ENCODE results near the gene ZBTB5.
"Not testable (repeated sequence)": the region's sequence is repeated elsewhere in the genome, so short reads cannot be mapped to it uniquely, and the experiment has no call there.

Gene ZBTB5

DNA sequence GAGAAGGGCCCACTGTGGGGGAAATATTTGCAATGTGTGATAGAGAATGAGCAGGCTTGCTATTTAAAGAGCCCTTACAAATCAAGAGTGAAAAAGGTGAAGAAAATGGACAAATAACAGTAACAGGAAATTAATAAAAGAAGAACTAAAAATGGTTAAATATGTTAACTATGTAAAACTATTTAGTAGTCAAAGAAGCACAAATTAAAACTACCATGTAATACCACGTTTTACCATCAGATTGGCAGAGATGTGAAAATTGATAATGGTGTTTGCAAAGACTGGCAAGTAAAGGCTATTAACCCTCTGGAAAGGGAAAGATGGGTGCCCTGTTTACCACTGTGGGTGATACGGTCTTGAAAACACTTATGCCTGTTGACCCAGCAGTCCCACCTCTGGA is 65.9 kb downstream of the ZBTB5 start:
- DNase-seq = no peak

DNA sequence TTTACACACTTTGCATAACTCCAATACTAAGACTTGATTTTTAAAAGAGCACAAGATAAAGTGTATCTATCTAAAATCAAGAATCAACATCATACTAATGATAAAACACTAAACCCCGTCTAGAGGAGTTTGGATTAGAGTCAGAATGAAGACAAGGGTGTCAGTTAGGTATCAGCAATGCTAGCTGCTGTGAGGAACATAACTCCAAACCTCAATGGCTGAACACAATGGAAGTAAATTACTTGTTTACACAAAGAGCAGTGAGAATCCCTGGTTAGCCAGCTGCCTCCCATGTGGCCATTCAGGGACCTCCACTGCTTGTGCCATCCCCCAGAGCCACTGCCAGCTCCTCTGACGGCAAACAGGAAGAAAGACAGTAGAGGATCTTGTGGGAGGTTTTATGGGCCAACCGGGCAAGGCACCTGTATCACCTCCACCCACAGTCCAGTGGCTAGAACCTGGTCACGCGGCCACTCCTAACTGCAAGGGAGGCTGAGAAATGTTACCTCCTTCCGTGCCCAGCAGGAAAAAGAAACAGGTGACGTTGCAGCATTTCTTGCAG is 66.7 kb downstream of the ZBTB5 start:
- DNase-seq = no peak

DNA sequence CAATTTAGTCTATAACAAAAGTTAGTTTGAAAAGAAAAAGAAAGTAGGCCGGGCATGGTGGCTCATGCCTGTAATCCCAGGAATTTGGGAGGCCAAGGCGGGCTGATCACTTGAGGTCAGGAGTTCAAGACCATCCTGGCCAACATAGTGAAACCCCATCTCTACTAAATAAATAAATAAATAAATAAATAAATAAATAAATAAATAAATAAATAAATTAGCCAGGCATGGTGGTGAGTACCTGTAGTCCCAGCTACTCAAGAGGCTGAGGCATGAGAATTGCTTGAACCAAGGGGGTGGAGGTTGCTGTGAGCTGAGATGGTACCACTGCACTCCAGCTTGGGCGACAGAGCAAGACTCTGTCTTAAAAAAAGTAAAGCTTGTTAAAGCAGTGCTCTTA is 67.3 kb downstream of the ZBTB5 start:
- DNase-seq = not testable (repeated sequence)

DNA sequence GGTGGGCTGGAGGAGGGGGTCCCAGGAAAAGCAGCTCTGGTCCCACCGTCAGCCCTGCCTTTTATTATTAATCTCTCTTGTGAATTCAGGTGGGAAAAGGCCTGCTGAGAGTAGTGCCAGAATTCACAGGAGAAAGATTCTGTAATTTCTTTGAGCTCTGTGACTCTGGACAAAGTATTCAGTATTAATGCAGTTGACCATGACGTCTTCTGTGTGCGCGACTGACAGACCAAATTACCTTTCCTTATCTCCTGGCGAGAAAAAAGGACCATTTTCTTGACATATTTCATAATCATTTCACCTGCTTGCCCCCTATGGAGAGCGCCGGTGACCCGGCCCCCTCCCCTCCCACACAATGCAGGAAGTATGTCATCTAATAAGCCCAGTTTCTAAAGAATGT is 69.6 kb downstream of the ZBTB5 start:
- no peak for DNase-seq

DNA sequence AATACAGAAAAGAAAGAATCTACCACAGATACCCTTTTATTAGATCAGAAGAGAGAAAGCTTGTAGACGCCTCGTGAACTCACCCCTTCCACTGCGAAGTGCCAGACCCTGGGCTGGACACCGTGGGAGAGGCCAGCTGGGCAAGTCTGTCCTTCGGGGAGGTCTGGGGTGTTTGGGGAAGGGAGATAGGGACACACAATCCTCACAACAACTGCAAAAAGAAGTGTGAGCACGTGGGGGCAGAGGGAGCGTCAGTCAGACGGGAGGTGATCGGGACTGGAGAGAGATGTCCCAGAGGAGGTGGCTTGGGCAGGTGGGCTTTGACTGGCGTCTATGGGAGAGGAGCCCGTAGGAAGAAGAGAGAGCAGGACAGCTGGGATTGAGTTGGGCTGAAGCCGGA is 70.0 kb downstream of the ZBTB5 start:
- DNase-seq = no peak

DNA sequence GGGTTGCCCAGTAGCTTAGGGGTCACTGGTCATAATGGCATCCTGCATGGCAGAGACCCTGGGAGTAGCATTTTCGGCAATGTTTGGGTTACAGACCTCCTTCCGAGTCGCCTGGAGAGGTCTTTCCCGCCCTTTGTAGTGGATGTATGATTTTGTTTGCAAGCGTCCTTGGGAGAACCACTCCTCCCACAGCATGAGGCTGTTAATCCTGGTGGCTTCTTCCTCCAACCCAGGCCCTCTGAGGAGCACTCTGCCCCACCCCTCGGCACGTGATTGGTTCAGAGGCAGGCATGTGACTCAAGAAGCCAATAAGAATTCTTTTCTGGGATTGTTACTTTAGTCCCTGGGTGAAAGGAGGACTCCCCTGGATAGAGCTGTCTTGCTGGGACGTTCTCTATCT is 73.0 kb downstream of the ZBTB5 start:
- no peak for DNase-seq

DNA sequence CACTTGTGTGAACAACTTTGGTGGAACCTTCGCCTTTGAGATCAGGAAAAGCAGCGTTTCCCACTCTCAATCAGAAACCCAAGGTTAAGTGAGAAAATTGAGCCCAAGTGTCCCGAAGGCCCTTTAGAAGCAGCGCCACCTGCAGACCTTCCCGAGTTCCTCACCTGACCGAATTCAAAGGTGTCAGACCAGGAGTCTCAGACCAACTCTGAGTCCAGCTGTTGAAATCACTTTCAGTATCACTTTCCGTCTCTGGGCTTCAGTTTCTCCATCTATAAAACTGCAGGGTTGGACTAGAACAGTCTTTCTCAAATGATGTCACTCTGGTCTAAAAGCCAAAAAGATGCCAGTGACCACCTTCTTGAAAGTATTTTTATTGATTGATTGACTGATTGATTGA is 74.5 kb downstream of the ZBTB5 start:
- DNase-seq = no peak

Data from activated CD8-positive, alpha-beta memory T cell treated with anti-CD3 and anti-CD28 coated beads for 24 hours (primary cell).